HG02642 (cell line): ENCODE data around the gene REC8.
A peak's percentile ranks its signal among the peaks of the same experiment; 100 is the strongest.

ENCODE experiments used
- ATAC-seq: cut with Tn5 transposase; IDR thresholded peaks from one replicate; pipeline ENCODE4 v1.9.1; 2021; ENCODE audit warnings: mild to moderate bottlenecking; ENCODE audit not compliant: unreplicated experiment, poor library complexity

Gene REC8

GRCh38 chr14:24182110-24182882 is 10.4 kb downstream of the REC8 start:
- ATAC-seq, result no peak

- no peak for ATAC-seq
These were observed 11.2 kb downstream of the REC8 start for GRCh38 chr14:24183014-24183481.

DNA sequence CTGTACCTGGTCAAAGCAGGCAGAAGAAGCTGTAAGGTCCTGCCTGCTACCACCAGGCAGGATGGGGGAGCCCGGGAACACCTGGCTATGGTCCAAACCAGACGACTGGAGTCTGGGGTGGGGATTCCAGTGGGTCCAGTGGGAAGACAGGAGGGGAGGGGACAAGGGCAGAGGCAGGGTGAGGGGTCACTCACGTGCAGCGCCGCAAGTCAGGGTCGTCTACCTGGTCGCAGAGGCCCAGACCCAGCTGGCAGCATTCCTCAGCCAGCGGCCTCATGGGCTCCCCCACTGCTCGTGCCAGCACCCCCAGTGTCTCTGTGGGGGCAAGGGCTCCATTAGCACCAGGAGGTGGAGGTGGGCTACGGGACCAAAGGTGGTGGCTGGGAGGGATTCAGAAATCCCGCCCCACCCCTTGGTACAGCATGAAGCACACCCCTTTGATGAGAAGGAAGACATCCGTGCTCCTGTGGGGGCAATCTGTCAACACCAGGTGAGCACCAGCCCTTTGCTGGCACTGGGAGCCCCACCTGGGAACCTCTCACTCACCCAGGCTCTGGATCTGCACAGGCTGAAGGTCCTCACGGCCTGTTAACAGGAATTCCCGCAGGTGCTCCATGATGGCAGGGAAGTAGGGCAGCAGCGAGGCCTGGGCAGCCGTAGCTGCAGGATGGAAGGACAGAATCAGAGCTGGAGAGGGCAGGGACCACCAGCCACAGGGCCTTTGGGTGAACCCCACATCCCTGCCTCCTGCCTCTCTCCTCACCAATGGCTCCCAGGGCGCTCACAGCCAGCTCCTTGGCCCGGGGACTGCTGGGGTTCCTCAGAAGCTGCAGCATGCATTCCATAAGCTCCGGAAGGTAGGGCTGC is 12.5 kb downstream of the REC8 start:
- no peak for ATAC-seq

DNA sequence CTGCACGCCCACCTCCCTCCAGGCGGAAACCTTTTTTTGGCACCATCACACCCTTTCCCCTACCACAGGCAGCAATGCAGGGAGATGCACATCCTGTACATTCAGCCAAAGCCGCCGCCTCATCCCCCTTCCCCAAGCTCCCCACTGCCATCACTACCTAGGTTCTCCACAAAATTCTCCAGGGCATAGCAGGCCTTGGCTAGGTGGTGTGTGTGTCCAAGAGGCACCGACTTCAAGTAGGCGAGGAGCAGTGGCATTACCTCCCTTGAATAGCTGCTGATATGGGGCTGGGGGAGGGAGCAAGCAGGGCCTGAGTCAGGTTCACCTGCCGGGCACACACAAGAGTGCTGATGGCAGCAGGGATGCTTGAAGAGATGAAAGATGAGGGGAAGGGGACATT is 13.1 kb downstream of the REC8 start:
- no peak for ATAC-seq

GRCh38 chr14:24185741-24186140 is 13.9 kb downstream of the REC8 start:
- no peak for ATAC-seq

GRCh38 chr14:24186831-24187538 is 15.1 kb downstream of the REC8 start:
- ATAC-seq, result no peak

- ATAC-seq, result no peak
These were observed 15.6 kb downstream of the REC8 start for GRCh38 chr14:24187539-24187915.

- peak; percentile 89 for ATAC-seq
These were observed 16.6 kb downstream of the REC8 start, which contains the start of gene IPO4 for GRCh38 chr14:24188251-24189058. Gene IPO4 (minus strand): TSS chr14:24188816. CDS start chr14:24188787, 29 bp downstream.

DNA sequence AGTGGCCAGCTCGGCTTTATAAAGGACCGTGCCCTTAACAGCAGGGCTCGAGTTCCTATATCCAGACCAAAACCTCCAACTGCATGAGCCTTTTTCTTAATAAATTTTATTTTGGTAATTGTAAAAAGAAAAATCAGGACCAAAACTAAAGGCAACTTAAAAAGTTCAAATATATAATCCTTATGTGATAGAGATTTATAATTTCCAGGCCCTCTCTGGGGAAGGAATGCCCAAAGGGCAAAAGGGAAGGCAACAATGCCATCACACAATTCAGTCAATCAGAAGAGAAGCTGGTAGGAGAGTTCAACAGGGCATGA is 17.1 kb downstream of the REC8 start:
- ATAC-seq, result no peak

DNA sequence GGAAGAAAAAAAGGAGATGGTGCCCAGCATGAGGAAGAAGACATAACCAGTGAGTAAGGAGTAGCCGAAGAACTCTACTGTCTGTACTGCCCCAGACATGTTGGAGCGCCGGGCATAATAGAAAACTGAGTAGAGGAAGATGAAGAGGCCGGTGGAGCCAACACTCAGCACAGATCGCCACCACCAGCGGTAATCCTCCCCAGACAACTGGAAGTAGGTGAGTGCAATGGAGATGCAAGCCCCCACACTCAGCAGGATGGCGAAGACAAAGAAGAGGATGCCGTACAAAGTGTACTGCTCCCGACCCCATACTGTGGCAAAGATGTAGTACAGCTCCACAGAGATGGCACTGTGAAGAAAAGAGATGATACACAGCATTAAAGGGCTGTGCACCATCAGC is 17.6 kb downstream of the REC8 start:
- ATAC-seq, result no peak

DNA sequence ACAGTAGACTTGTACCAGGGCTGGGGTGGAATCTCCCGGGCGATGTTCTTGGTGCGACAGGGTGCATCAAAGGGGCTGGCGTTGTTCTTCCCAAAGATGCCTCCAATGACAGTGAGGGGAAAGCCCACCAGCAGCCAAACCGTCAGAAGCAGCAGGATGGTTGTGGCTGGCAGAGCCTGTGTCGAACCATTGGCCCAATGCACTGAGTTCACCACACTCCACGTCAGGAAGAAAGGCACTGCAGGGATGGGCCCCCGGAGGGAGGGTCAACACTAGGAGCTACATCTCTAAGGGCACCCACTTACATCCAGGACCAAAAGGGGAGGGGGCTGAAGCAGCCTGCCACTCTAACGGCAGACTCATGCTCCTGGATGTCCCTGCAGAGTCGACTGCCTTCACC is 18.5 kb downstream of the REC8 start:
- no peak for ATAC-seq

- no peak for ATAC-seq
These were observed 21.1 kb downstream of the REC8 start for GRCh38 chr14:24192933-24193332.

GRCh38 chr14:24194186-24194872 is 22.4 kb downstream of the REC8 start:
- ATAC-seq, result no peak

DNA sequence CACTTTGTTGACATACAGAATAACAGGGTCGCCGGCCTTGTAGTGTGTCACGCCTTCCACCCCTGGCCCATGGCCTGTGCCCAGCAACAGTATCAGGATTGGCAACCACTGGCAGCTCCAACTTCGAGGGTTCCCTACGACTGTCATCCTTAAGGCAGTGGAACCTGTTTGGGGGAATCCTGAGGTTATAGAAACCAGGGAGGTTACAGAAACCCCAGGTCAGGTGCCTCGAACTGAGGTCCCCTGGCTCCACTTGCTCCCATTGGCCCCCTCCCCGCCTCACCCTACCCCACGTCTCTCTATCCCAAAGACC is 22.9 kb downstream of the REC8 start:
- ATAC-seq, result no peak

GRCh38 chr14:24195186-24196070 is 23.5 kb downstream of the REC8 start, which contains the start of gene TM9SF1:
Gene TM9SF1 (minus strand): TSS chr14:24195441. CDS start chr14:24195019, 422 bp downstream.
- peak; percentile 83 for ATAC-seq

- peak; percentile 28 for ATAC-seq
These were observed 24.5 kb downstream of the REC8 start for GRCh38 chr14:24196071-24197055.

DNA sequence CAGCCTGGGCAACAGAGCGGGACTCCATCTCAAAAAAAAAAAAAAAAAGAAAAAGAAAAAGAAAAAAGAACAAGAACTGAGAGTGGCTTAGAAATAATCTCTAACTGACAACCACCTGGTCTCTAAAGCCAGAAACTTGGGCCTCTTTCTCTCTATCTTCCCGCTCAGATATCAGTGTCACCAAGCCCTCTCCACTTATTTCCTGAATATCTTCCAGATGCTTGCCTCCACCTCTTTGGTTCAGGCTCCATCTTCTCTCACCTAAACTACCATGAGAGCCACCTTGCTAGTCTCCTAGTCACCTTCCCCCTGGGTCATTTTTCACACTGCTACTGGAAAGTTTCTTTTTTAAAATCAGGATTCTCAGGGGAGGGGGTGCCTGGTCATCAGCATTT is 25.2 kb downstream of the REC8 start:
- no peak for ATAC-seq
